Thyroid gland (tissue), 4 donors: ENCODE data around the gene MINK1.

Source experiments
- POLR2A ChIP-seq, 2 donors: fragments of 450-650 bp; IDR thresholded peaks; one replicate each; pipeline ENCODE4 v1.6.1; 2017; ENCODE audit warnings: antibody characterized with exemption in 2 of 2, mild to moderate bottlenecking in 2 of 2, moderate library complexity in 1 of 2
- TF ChIP-seq, protein P1 (sequence below), 6 experiments: fragments of 200-600 bp in 3 of 6; fragments of 450-650 bp in 3 of 6; sonication (generic) in 3 of 6; IDR thresholded peaks; one replicate each; pipeline ENCODE4 v1.5.1; 2016 to 2019; ENCODE audit warnings: antibody characterized with exemption in 6 of 6, mild to moderate bottlenecking in 2 of 6, inconsistent platforms in 1 of 6, moderate library complexity in 1 of 6

DNA sequence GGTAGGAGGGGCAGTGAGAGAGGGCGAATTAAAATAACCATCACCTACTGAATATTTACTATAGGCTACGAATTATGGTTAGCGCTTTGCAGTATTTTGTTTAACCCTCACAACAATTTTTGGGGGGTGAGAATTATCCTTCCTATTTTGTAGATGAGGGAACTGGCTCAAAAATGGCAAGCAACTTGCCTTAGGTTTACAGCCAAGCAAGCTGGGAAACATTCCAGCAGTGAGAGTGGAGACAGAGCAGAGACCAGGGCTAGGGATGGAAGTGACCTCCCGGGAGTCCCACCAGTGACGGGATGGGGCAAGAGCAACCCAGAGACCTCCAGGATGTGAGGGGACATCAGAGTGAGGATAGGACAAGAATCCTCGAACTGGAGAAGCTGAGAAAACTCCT, 46.6 kb upstream of the MINK1 start:
- no peak for TF ChIP-seq POLR2A (IDR thresholded peaks at IDR 0.05)
- TF ChIP-seq, protein P1, sequence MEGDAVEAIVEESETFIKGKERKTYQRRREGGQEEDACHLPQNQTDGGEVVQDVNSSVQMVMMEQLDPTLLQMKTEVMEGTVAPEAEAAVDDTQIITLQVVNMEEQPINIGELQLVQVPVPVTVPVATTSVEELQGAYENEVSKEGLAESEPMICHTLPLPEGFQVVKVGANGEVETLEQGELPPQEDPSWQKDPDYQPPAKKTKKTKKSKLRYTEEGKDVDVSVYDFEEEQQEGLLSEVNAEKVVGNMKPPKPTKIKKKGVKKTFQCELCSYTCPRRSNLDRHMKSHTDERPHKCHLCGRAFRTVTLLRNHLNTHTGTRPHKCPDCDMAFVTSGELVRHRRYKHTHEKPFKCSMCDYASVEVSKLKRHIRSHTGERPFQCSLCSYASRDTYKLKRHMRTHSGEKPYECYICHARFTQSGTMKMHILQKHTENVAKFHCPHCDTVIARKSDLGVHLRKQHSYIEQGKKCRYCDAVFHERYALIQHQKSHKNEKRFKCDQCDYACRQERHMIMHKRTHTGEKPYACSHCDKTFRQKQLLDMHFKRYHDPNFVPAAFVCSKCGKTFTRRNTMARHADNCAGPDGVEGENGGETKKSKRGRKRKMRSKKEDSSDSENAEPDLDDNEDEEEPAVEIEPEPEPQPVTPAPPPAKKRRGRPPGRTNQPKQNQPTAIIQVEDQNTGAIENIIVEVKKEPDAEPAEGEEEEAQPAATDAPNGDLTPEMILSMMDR (IDR thresholded peaks at IDR 0.05), result no peak
